Measurements from ENCODE around the gene PLIN4.

DNA sequence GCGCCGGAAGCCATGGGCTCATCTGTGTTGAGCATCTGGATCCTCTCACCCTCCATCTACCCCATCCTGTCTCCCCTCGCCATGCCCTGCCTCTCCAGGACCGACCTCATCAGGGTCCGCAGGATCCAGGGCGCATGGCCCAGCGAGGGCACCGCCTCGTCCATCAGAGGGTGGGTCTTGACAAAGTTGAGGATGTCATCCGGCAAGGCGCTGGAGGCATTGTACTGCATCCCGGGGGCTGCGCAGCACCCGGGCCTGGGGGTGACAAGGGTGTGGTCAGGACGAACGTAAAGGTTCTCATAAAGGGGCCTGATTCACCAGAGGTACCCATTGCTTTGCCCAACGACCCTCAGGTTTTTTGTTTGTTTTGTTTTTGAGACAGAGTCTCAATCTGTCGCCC, 31.7 kb upstream of the PLIN4 start:
- TF ChIP-seq, protein P1, sequence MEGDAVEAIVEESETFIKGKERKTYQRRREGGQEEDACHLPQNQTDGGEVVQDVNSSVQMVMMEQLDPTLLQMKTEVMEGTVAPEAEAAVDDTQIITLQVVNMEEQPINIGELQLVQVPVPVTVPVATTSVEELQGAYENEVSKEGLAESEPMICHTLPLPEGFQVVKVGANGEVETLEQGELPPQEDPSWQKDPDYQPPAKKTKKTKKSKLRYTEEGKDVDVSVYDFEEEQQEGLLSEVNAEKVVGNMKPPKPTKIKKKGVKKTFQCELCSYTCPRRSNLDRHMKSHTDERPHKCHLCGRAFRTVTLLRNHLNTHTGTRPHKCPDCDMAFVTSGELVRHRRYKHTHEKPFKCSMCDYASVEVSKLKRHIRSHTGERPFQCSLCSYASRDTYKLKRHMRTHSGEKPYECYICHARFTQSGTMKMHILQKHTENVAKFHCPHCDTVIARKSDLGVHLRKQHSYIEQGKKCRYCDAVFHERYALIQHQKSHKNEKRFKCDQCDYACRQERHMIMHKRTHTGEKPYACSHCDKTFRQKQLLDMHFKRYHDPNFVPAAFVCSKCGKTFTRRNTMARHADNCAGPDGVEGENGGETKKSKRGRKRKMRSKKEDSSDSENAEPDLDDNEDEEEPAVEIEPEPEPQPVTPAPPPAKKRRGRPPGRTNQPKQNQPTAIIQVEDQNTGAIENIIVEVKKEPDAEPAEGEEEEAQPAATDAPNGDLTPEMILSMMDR (IDR thresholded peaks at IDR 0.05): no peak
- TF ChIP-seq POLR2A (IDR thresholded peaks at IDR 0.05): no peak
- no peak for TF ChIP-seq POLR2AphosphoS5 (IDR thresholded peaks at IDR 0.05)

All from prostate gland (tissue), 2 donors.